Thyroid gland (tissue), 4 donors: ENCODE measurements around the gene CRY1. TPM values are rescaled to one million over a fixed set of nuclear protein-coding genes. Genes with fewer than 3 reads are reported as not detected.

ENCODE experiments used
- DNase-seq, 2 donors: peaks; one replicate each; pipeline ENCODE4 v3.0.0-alpha.2; 2019
- H3K27ac ChIP-seq, 3 donors: fragments of 200-600 bp; sonication (generic); 1 replicate in 2 of 3; 2 replicates in 1 of 3; pipeline ENCODE4 v1.5.1; 2016 to 2019; ENCODE audit warnings: mild to moderate bottlenecking in 1 of 3, moderate library complexity in 1 of 3
- H3K27me3 ChIP-seq: fragments of 200-600 bp; sonication (generic); one replicate; pipeline ENCODE4 v1.5.1; 2019
- H3K36me3 ChIP-seq, 2 donors: fragments of 200-600 bp; sonication (generic); one replicate each; pipeline ENCODE4 v1.5.1; 2016 to 2019
- H3K4me1 ChIP-seq, 2 donors: fragments of 200-600 bp; sonication (generic); one replicate each; pipeline ENCODE4 v1.5.1; 2017 to 2019
- H3K4me3 ChIP-seq, 3 donors: fragments of 200-600 bp; sonication (generic); replicated peaks in 1 of 3; 1 replicate in 2 of 3; 2 replicates in 1 of 3; pipeline ENCODE4 v1.5.1; 2016; ENCODE audit warnings: mild to moderate bottlenecking in 1 of 3
- H3K9me3 ChIP-seq: fragments of 200-600 bp; sonication (generic); one replicate; pipeline ENCODE4 v1.5.1; 2017
- CTCF ChIP-seq, 6 experiments: fragments of 200-600 bp in 3 of 6; fragments of 450-650 bp in 3 of 6; sonication (generic) in 3 of 6; IDR thresholded peaks; one replicate each; pipeline ENCODE4 v1.5.1; 2016 to 2019; ENCODE audit warnings: antibody characterized with exemption in 6 of 6, mild to moderate bottlenecking in 2 of 6, inconsistent platforms in 1 of 6, moderate library complexity in 1 of 6
- POLR2A ChIP-seq, 2 donors: fragments of 450-650 bp; IDR thresholded peaks; one replicate each; pipeline ENCODE4 v1.6.1; 2017; ENCODE audit warnings: antibody characterized with exemption in 2 of 2, mild to moderate bottlenecking in 2 of 2, moderate library complexity in 1 of 2
- WGBS, 2 donors: methylation state at CpG; one replicate each; pipeline ENCODE4 v1.1.5; 2017; 5-methylcytosine and 5-hydroxymethylcytosine counted together
- intact Hi-C: fragments of 100-400 bp; cut with DNase I; formaldehyde crosslinking; loops from one replicate; pipeline ENCODE4 v1.15.1; 2023
- total RNA-seq, 4 donors: library from RNA; depleted of rRNA; stranded (reverse); fragments of >200 nt; gene quantifications; one replicate each; pipeline ENCODE4 v1.2.3, GENCODE V29; 2016

The CRY1 gene
- total RNA-seq, 4 donors from 2014 or later = 53.3 to 68.8 (median 61.7) TPM

- 74 to 78% methylated on average over 3 of the region's 3 CpGs for WGBS, 2 donors
- H3K9me3 ChIP-seq = no peaks in the 10 kb centered on the region
- no peak for DNase-seq
- TF ChIP-seq POLR2A (IDR thresholded peaks at IDR 0.05) (no peak), CTCF (IDR thresholded peaks at IDR 0.05) (no peak)
- H3K4me1 ChIP-seq = peaks cover 0 to 4% of the 10 kb centered on the region in 2 donors
- H3K27ac ChIP-seq = no peak overlapping the region
- no peaks in the 10 kb centered on the region for H3K27me3 ChIP-seq
- intact Hi-C loops = loop anchor here (5.0 kb wide), 1 partner anchor 139 kb away; the partner anchor contains the start of gene TMEM263
- H3K4me3 ChIP-seq = no peak overlapping the region
- no peaks in the 10 kb centered on the region for H3K36me3 ChIP-seq
Observed at GRCh38 chr12:107096571-107096970, 3.2 kb upstream of the CRY1 start.

DNA sequence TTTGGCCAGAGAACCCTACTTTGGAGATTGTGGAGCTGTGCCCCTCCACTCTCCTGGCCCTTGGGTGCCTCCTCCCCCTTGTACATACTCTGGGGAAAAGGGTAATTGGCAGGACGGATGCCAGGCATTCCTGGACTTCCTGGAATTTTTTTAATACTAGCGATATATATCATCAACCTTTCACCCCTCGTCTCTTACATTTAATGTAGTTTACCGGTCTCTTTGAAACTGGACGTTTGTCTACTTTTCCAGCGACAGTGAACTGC is 767 bp upstream of the CRY1 start:
- intact Hi-C loops = no loop called here
- H3K36me3 ChIP-seq = no peaks in the 10 kb centered on the region
- DNase-seq = no peak
- H3K27ac ChIP-seq = peak overlapping the region; percentile 87 to 99 (median 98)
- H3K4me1 ChIP-seq = peaks cover 6 to 9% of the 10 kb centered on the region in 2 donors
- TF ChIP-seq CTCF (IDR thresholded peaks at IDR 0.05) (no peak), POLR2A (IDR thresholded peaks at IDR 0.05) (peak in 1 of 2 donors; percentile 28)
- no peaks in the 10 kb centered on the region for H3K27me3 ChIP-seq
- WGBS, 2 donors = 14 to 18% methylated on average over 6 of the region's 6 CpGs
- no peaks in the 10 kb centered on the region for H3K9me3 ChIP-seq
- peak overlapping the region in 2 of 3 donors; percentile 17 to 97 for H3K4me3 ChIP-seq

DNA sequence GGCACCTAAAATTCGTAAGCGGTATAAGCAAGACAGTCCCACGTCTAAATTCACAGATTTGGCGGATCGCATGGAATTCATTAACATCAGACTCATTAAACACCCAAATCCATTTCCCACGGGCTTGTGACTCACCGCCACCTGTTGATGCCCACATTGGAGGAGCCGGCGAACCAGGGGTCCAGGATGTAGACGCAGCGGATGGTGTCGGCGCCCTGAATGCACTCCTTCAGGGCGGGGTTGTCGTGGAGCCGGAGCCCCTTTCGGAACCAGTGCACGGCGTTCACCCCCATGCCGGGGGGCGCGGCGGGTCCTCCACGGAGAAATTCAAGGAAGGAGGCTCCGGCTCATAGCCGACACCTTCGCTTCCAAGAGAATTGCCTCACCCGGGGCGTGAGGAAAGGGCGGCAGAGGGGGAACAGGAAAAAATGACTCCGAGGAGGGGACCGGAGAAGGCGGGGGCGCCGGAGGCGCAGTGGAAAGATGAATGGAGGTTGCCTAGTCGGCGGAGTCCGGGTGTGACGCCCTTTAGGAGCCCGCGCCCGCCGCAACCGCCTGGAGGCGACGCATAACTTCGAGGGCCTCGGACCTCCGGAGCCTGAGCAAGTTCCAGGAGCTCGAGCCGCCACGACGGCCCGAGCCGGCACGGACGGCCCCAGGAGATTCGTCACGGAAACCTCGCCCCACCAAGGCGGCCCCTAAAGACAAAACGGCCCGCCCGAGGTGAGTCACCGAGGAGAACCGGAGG is 506 bp downstream of the CRY1 start:
- H3K27ac ChIP-seq = peak overlapping the region; percentile 87 to 99 (median 98)
- intact Hi-C loops = no loop called here
- 1% methylated on average over 50 to 59 of the region's 67 CpGs for WGBS, 2 donors
- no peaks in the 10 kb centered on the region for H3K9me3 ChIP-seq
- peaks cover 6 to 15% of the 10 kb centered on the region in 2 donors for H3K4me1 ChIP-seq
- DNase-seq = peak; percentile 38 to 41
- no peak for TF ChIP-seq POLR2A (IDR thresholded peaks at IDR 0.05)
- TF ChIP-seq CTCF (IDR thresholded peaks at IDR 0.05) = no peak
- no peaks in the 10 kb centered on the region for H3K36me3 ChIP-seq
- peak overlapping the region; percentile 18 to 97 (median 96) for H3K4me3 ChIP-seq
- no peaks in the 10 kb centered on the region for H3K27me3 ChIP-seq

GRCh38 chr12:107091989-107092641 is 1.2 kb downstream of the CRY1 start:
- TF ChIP-seq CTCF (IDR thresholded peaks at IDR 0.05) = peak in 5 of 6 experiments; percentile 73 to 95 (median 81)
- TF ChIP-seq POLR2A (IDR thresholded peaks at IDR 0.05) = peak in 1 of 2 donors; percentile 58
- WGBS, 2 donors = 1 to 2% methylated on average over 6 of the region's 6 CpGs
- Histone ChIP-seq H3K4me1 (peaks cover 6 to 15% of the 10 kb centered on the region in 2 donors), H3K27ac (peak overlapping the region; percentile 87 to 99 (median 98)), H3K9me3 (no peaks in the 10 kb centered on the region), H3K4me3 (peak overlapping the region; percentile 18 to 97 (median 96)), H3K36me3 (no peaks in the 10 kb centered on the region), H3K27me3 (no peaks in the 10 kb centered on the region)
- peak; percentile 14 to 31 for DNase-seq
- intact Hi-C loops = no loop called here

DNA sequence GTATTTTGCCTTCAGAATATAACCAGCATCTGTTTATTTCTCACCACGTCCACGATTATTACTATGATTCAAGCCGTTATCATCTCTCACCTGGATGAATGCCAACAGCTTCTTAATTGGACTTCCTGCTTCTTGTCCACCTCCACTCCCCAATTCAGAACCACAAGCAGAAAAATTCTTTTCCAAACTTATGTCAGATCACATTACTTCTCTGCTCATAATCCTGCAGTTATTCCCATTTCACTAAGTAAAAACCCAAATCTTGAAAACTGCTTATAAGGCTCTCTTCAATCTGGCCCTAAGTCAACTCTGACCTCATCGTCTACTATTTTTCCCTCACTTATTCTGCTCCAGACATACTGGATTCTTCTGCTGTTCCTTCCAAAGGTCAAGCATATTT is 2.0 kb downstream of the CRY1 start:
- 51 to 56% methylated on average over 4 of the region's 4 CpGs for WGBS, 2 donors
- peaks cover 6 to 15% of the 10 kb centered on the region in 2 donors for H3K4me1 ChIP-seq
- no peaks in the 10 kb centered on the region for H3K9me3 ChIP-seq
- DNase-seq = no peak
- intact Hi-C loops = no loop called here
- H3K27me3 ChIP-seq = no peaks in the 10 kb centered on the region
- H3K27ac ChIP-seq = peak overlapping the region in 2 of 3 donors; percentile 98 to 99
- no peak for TF ChIP-seq CTCF (IDR thresholded peaks at IDR 0.05)
- no peak for TF ChIP-seq POLR2A (IDR thresholded peaks at IDR 0.05)
- H3K36me3 ChIP-seq = no peaks in the 10 kb centered on the region
- H3K4me3 ChIP-seq = peak overlapping the region in 1 of 3 donors; percentile 97
